ENCODE measurements around the gene DCAF8L1. TPM values are rescaled to one million over a fixed set of nuclear protein-coding genes. Genes with fewer than 3 reads are reported as not detected.
"Not testable (repeated sequence)": the region's sequence is repeated elsewhere in the genome, so short reads cannot be mapped to it uniquely, and the experiment has no call there.

DCAF8L1 gene
- total and polyA plus RNA-seq, 12 donors: not detected

GRCh38 chrX:27995611-27996010 is 14.4 kb upstream of the DCAF8L1 start:
- no peak for ATAC-seq
- H3K27me3 ChIP-seq: peaks cover 0 to 6% (median 0%) of the 10 kb centered on the region in 7 donors

DNA sequence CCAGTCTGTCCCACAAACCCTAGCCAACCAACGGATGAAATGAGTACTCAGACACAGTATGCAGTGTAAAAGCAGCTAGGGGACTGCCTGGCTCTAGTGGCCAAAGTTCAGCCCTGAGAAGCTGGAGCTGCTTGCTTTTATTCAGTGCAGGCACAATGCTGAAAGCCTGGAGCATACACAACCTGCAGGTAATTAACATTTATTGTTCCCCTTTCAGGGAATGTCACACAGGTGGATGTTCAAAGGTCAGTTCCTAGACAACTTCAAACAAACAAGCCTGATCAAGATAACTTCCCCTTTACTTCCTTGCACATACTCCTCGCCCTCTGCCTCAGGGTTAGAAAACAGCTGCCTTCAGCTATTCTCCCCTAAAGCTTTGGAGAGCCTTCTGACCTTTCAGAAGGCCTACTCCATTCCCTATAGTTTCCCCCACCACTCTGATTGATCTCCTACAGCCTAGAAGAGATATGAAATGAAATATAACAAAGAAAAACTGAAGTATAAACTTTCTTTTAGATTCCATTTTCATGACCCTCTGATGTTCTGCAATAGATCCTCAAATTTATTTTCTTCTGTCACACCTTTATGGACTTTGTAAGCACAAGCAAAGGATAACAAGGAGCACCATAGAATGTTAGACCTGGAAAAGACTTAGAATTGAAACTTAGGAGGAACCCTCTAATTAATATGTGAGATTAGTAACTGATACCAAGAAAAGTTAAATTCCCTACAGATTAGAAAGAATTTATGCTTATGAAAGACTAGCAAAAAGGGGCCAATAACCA is 6.8 kb upstream of the DCAF8L1 start:
- TF ChIP-seq, protein P1, sequence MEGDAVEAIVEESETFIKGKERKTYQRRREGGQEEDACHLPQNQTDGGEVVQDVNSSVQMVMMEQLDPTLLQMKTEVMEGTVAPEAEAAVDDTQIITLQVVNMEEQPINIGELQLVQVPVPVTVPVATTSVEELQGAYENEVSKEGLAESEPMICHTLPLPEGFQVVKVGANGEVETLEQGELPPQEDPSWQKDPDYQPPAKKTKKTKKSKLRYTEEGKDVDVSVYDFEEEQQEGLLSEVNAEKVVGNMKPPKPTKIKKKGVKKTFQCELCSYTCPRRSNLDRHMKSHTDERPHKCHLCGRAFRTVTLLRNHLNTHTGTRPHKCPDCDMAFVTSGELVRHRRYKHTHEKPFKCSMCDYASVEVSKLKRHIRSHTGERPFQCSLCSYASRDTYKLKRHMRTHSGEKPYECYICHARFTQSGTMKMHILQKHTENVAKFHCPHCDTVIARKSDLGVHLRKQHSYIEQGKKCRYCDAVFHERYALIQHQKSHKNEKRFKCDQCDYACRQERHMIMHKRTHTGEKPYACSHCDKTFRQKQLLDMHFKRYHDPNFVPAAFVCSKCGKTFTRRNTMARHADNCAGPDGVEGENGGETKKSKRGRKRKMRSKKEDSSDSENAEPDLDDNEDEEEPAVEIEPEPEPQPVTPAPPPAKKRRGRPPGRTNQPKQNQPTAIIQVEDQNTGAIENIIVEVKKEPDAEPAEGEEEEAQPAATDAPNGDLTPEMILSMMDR (IDR thresholded peaks at IDR 0.05): no peak
- no peaks in the 10 kb centered on the region for H3K36me3 ChIP-seq
- 37 to 61% methylated on average over 2 of the region's 2 CpGs for WGBS, 2 donors
- no peaks in the 10 kb centered on the region for H3K4me1 ChIP-seq
- H3K27ac ChIP-seq: no peak overlapping the region
- no peak overlapping the region for H3K4me3 ChIP-seq
- no peak for ATAC-seq
- DNase-seq: no peak
- intact Hi-C loops (cut with DNase I): no loop called here
- H3K27me3 ChIP-seq: peaks cover 0 to 2% (median 0%) of the 10 kb centered on the region in 7 donors
- H3K9me3 ChIP-seq: no peaks in the 10 kb centered on the region

More at GRCh38 chrX:27995611-27996010, 14.4 kb upstream of the DCAF8L1 start:
- TF ChIP-seq, protein P1 (IDR thresholded peaks at IDR 0.05): no peak
- 77 to 79% methylated on average over 3 of the region's 3 CpGs for WGBS, 2 donors
- Histone ChIP-seq H3K4me1 (no peaks in the 10 kb centered on the region), H3K4me3 (no peak overlapping the region), H3K36me3 (no peaks in the 10 kb centered on the region), H3K9me3 (no peaks in the 10 kb centered on the region), H3K27ac (no peak overlapping the region)
- DNase-seq: no peak
- intact Hi-C loops (cut with DNase I): no loop called here

DNA sequence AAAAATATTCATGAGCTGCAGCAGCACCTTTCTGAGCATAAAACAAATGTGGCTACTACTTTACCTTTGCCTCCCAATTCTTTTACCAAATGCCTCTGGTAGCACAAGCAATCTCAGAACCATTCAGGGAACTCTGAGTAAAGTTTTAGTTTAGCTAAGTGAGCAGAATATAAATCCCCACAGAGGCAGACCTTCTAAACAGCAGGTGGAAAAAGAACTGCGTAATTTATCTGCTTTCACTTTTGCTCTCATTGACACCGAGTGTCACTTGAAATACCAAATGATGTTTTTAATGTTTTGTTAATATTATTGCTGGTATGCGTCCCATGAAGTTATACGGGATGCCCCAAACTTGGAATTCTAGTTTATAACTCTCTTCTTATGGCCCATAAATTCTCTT is 4.3 kb downstream of the DCAF8L1 start:
- WGBS, 2 donors: 93 to 95% methylated on average over 4 of the region's 4 CpGs
- intact Hi-C loops (cut with DNase I); ATAC-seq; H3K36me3 ChIP-seq; DNase-seq; H3K4me1 ChIP-seq; H3K9me3 ChIP-seq; H3K27ac ChIP-seq; H3K4me3 ChIP-seq; H3K27me3 ChIP-seq: not testable (repeated sequence)

- 40 to 51% methylated on average over 4 of the region's 4 CpGs for WGBS, 2 donors
- Histone ChIP-seq H3K4me3 (no peak overlapping the region), H3K9me3 (no peaks in the 10 kb centered on the region), H3K36me3 (no peaks in the 10 kb centered on the region), H3K27me3 (no peaks in the 10 kb centered on the region), H3K27ac (no peak overlapping the region), H3K4me1 (no peaks in the 10 kb centered on the region)
- intact Hi-C loops (cut with DNase I): no loop called here
- ATAC-seq (peak in 2 of 8 donors; percentile 56 to 65), DNase-seq (peak in 1 of 2 donors; percentile 4)
- TF ChIP-seq, protein P1 (IDR thresholded peaks at IDR 0.05): no peak
These were observed 5.0 kb downstream of the DCAF8L1 start for GRCh38 chrX:27976284-27976683.

DNA sequence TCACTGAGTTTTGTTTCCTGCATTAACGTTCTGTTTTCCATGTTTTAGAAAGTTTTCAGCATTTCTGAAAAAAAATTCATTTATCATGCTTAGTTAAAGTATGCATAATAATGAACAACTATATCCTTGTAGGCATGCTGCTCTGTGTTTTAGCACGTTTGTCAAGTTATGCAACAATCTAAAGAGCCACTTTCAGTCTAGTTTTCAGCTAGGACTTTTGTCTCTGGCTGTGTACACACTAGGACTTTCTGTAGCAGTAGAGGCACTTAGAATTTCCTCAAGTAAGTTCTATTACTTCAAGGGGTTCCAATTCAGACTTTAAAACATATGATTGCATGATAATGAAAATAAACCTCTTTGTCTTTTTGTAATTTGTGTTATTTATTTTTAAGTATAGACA is 12.4 kb downstream of the DCAF8L1 start:
- H3K27me3 ChIP-seq: no peaks in the 10 kb centered on the region
- no peak overlapping the region for H3K4me3 ChIP-seq
- ATAC-seq: no peak
- no peak overlapping the region for H3K27ac ChIP-seq
- intact Hi-C loops (cut with DNase I): no loop called here
- no peaks in the 10 kb centered on the region for H3K4me1 ChIP-seq
- no peaks in the 10 kb centered on the region for H3K9me3 ChIP-seq
- WGBS, 2 donors: 43 to 54% methylated on average over 2 of the region's 2 CpGs
- DNase-seq: no peak
- TF ChIP-seq, protein P1 (IDR thresholded peaks at IDR 0.05): no peak
- no peaks in the 10 kb centered on the region for H3K36me3 ChIP-seq
